Motor neuron (in vitro differentiated cells): ENCODE results near the gene CNTNAP1. TPM values are rescaled to one million over a fixed set of nuclear protein-coding genes. Genes with fewer than 3 reads are reported as not detected.

ENCODE experiments used
- ATAC-seq, 8 experiments: fragments of 200-7000 bp; cut with Tn5 transposase; replicated peaks in 6 of 8; 2 replicates each; pipeline ENCODE4 v1.8.0; 2021; ENCODE audit warnings: mild to moderate bottlenecking in 8 of 8, moderate library complexity in 8 of 8
- H3K27ac ChIP-seq, 2 donors: fragments of 250-450 bp; sonication (Bioruptor Pico); 2 replicates each; pipeline ENCODE4 v1.9.0; 2021; ENCODE audit warnings: antibody characterized with exemption in 2 of 2, mild to moderate bottlenecking in 2 of 2, moderate library complexity in 1 of 2
- H3K4me1 ChIP-seq, 2 donors: fragments of 250-450 bp; sonication (Bioruptor Pico); replicated peaks in 1 of 2; 2 replicates each; pipeline ENCODE4 v1.6.1; 2021; ENCODE audit warnings: antibody characterized with exemption in 2 of 2, mild to moderate bottlenecking in 2 of 2, moderate library complexity in 1 of 2
- H3K4me3 ChIP-seq, 5 donors: fragments of 250-450 bp; sonication (Bioruptor Pico); 2 replicates each; pipeline ENCODE4 v1.9.0; 2021; ENCODE audit warnings: antibody characterized with exemption in 5 of 5, mild to moderate bottlenecking in 5 of 5, moderate library complexity in 4 of 5
- WGBS, 10 experiments: fragments of 450-650 bp; shearing (Covaris generic); methylation state at CpG; one replicate each; pipeline ENCODE4 v1.0.0; 2022; 5-methylcytosine and 5-hydroxymethylcytosine counted together
- in situ Hi-C, 9 experiments: fragments of 400-800 bp; cut with MboI; loops; one replicate each; pipeline ENCODE4 v1.15.0; 2021; ENCODE audit warnings: low sequenced_read_pairs in 9 of 9, low pct_unique_long_range_greater_than_20kb in 2 of 9; ENCODE audit not compliant: unreplicated experiment in 9 of 9
- total RNA-seq, 8 experiments: library from RNA; unstranded; fragments of 300-600 nt; gene quantifications; 2 replicates each; pipeline versions ENCODE4 v1.2.3 to v1.2.4, GENCODE V29; 2022

The CNTNAP1 gene
- total RNA-seq, 8 experiments from 2014 or later, result 2.4 to 33.9 (median 14.1) TPM

- peak overlapping the region; percentile 76 to 88 for H3K27ac ChIP-seq
- ATAC-seq, result peak in 1 of 8 experiments; percentile 2
- in situ Hi-C loops, result no loop called here
- H3K4me1 ChIP-seq, result peaks cover 24 to 34% of the 10 kb centered on the region in 2 donors
- H3K4me3 ChIP-seq, result peak overlapping the region; percentile 76 to 97 (median 85)
- 0 to 13% methylated on average over 1 to 6 of the region's 25 CpGs; no CpG with 5 or more reads in 8 of the 10 experiments for WGBS, 10 experiments
Observed at GRCh38 chr17:42683407-42684034, 1.2 kb downstream of the CNTNAP1 start.

GRCh38 chr17:42684929-42685556, 2.7 kb downstream of the CNTNAP1 start:
- no peak overlapping the region for H3K4me3 ChIP-seq
- peaks cover 17 to 22% of the 10 kb centered on the region in 2 donors for H3K4me1 ChIP-seq
- in situ Hi-C loops, result no loop called here
- ATAC-seq, result no peak
- 80 to 100% (median 94%) methylated on average over 1 to 17 of the region's 50 CpGs; no CpG with 5 or more reads in 3 of the 10 experiments for WGBS, 10 experiments
- no peak overlapping the region for H3K27ac ChIP-seq

DNA sequence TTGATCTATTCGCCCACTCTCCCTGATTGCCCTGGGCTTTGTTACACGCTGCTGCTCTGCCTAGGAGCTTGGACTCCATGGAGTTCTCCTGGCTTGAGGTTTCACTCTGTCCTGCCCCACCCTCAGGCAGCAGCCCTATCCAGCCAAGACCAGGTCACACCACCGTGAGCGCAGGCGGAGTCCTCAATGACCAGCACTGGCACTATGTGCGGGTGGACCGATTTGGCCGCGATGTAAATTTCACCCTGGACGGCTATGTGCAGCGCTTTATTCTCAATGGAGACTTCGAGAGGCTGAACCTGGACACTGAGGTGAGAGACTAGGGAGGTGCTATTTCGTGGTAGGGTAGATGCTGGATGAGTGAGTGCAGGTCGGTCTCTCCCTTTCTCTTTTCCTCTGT, 3.5 kb downstream of the CNTNAP1 start:
- in situ Hi-C loops, result no loop called here

GRCh38 chr17:42686520-42687128, 4.3 kb downstream of the CNTNAP1 start:
- in situ Hi-C loops, result no loop called here
- H3K4me1 ChIP-seq, result peaks cover 10 to 11% of the 10 kb centered on the region in 2 donors
- no peak for ATAC-seq
- no peak overlapping the region for H3K27ac ChIP-seq
- no peak overlapping the region for H3K4me3 ChIP-seq
- 83 to 100% (median 96%) methylated on average over 2 to 24 of the region's 32 CpGs; no CpG with 5 or more reads in 1 of the 10 experiments for WGBS, 10 experiments

More for the DNA sequence above, 3.5 kb downstream of the CNTNAP1 start:
- Histone ChIP-seq H3K27ac (no peak overlapping the region), H3K4me3 (no peak overlapping the region), H3K4me1 (peaks cover 10 to 14% of the 10 kb centered on the region in 2 donors)
- 95 to 100% (median 97%) methylated on average over 2 to 9 of the region's 14 CpGs; no CpG with 5 or more reads in 4 of the 10 experiments for WGBS, 10 experiments
- ATAC-seq, result no peak

DNA sequence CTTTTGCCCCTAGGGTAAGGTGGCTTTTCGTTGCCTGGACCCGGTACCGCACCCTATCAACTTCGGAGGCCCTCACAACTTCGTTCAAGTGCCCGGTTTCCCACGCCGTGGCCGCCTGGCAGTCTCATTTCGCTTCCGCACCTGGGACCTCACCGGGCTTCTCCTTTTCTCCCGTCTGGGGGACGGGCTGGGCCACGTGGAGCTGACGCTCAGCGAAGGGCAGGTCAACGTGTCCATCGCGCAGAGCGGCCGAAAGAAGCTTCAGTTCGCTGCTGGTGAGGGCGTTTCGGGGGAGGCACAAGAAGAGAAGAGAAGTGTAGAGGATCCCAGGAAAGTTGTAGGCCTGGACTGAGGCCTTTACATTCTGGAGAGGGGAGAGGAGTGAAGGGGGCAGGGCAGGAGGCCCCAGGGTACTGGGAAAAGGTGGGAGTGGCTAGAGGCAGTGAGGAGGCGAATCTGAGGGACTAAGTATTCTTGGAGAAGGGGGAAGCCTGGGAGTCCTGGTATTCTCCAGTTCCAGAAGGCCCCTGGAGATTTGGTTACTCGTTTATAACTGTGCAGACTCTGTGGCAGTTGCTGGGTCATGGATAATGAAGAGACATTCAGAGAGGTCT, 5.5 kb downstream of the CNTNAP1 start:
- ATAC-seq, result no peak
- in situ Hi-C loops, result no loop called here
- WGBS, 10 experiments, result 69 to 88% (median 83%) methylated on average over 1 to 13 of the region's 27 CpGs; no CpG with 5 or more reads in 5 of the 10 experiments
- H3K27ac ChIP-seq, result no peak overlapping the region
- H3K4me3 ChIP-seq, result no peak overlapping the region
- H3K4me1 ChIP-seq, result peaks cover 7 to 8% of the 10 kb centered on the region in 2 donors

GRCh38 chr17:42690596-42690995, 8.3 kb downstream of the CNTNAP1 start:
- in situ Hi-C loops, result no loop called here
- Histone ChIP-seq H3K4me3 (no peak overlapping the region), H3K4me1 (no peaks in the 10 kb centered on the region), H3K27ac (no peak overlapping the region)
- no peak for ATAC-seq
- WGBS, 10 experiments, result 20 to 92% (median 83%) methylated on average over 1 to 7 of the region's 10 CpGs; no CpG with 5 or more reads in 5 of the 10 experiments

- no peak for ATAC-seq
- 85 to 100% methylated on average over 3 to 5 of the region's 12 CpGs; no CpG with 5 or more reads in 8 of the 10 experiments for WGBS, 10 experiments
- Histone ChIP-seq H3K4me3 (no peak overlapping the region), H3K27ac (no peak overlapping the region), H3K4me1 (no peaks in the 10 kb centered on the region)
- in situ Hi-C loops, result no loop called here
Observed at GRCh38 chr17:42691021-42691545, 8.8 kb downstream of the CNTNAP1 start.

DNA sequence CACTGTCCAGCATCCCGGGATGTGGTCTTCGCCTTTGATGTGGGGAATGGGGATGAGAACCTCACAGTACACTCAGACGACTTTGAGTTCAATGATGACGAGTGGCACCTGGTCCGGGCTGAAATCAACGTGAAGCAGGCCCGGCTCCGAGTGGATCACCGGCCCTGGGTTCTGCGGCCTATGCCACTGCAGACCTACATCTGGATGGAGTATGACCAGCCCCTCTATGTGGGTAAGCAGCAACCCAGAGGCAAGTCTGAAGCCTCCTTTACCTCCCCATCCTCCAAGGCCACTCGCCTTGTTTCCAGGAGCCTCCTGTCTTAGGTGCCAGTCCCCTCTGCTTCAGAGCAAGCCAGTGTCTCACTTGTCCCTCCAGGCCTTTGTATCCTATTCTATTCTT, 10.2 kb downstream of the CNTNAP1 start:
- no peak overlapping the region for H3K4me3 ChIP-seq
- H3K4me1 ChIP-seq, result no peaks in the 10 kb centered on the region
- no peak for ATAC-seq
- WGBS, 10 experiments, result 66 to 96% (median 89%) methylated on average over 3 to 11 of the region's 11 CpGs; no CpG with 5 or more reads in 3 of the 10 experiments
- no peak overlapping the region for H3K27ac ChIP-seq
- in situ Hi-C loops, result no loop called here

DNA sequence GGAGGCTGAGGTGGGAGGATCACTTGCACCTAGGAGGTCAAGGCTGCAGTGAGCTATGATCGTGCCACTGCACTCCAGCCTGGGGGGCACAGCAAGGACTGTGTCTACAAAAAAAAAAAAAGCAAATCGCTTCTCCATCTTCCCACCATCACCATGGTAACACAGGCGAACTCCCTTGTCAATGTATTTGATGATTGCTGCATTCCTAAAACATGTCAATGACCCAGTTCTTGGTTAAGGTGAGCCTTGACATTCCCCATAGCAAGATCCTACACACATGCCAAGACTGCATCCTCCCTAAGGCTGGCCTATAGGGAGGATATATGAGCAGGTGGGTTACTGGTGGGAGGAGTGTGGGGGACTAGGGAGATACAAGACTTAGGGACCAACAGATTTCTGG, 12.2 kb downstream of the CNTNAP1 start:
- no peak for ATAC-seq
- in situ Hi-C loops, result no loop called here
- WGBS, 10 experiments, result 57 to 100% (median 96%) methylated on average over 1 to 2 of the region's 3 CpGs; no CpG with 5 or more reads in 6 of the 10 experiments

GRCh38 chr17:42695500-42695899, 13.2 kb downstream of the CNTNAP1 start:
- in situ Hi-C loops, result no loop called here
- ATAC-seq, result peak in 2 of 8 experiments; percentile 6 to 11
- 94 to 100% (median 97%) methylated on average over 1 to 10 of the region's 20 CpGs; no CpG with 5 or more reads in 6 of the 10 experiments for WGBS, 10 experiments
- peaks cover 3 to 6% of the 10 kb centered on the region in 2 donors for H3K4me1 ChIP-seq
- no peak overlapping the region for H3K4me3 ChIP-seq
- H3K27ac ChIP-seq, result no peak overlapping the region

More for the DNA sequence above, 12.2 kb downstream of the CNTNAP1 start:
- H3K4me3 ChIP-seq, result no peak overlapping the region
- H3K4me1 ChIP-seq, result peaks cover 3 to 6% of the 10 kb centered on the region in 2 donors
- no peak overlapping the region for H3K27ac ChIP-seq

DNA sequence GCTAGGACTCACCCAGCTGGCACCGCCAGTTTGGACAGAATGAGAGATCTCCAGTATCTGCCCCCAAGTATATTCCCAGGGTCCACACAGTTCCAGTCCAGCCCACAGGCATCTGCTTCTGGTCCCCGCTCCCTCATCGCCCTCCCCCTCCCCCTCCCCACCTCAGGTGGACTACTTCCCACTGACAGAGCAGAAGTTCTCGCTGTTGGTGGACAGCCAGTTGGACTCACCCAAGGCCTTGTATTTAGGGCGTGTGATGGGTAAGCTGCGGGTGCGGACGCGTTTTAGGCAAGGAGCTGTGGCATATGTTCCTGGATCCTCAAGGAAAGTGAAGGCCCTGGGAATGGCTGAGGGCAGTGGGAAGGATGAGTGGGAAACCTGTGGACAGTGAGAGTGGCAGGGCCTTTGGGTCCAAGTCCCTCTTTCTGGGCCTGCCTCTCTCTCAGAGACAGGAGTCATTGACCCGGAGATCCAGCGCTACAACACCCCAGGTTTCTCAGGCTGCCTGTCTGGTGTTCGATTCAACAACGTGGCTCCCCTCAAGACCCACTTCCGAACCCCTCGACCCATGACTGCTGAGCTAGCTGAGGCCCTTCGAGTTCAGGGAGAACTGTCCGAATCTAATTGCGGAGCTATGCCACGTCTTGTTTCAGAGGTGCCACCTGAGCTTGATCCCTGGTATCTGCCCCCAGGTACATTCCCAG, 14.9 kb downstream of the CNTNAP1 start:
- in situ Hi-C loops, result no loop called here
- peaks cover 3 to 6% of the 10 kb centered on the region in 2 donors for H3K4me1 ChIP-seq
- WGBS, 10 experiments, result 80 to 100% (median 92%) methylated on average over 1 to 12 of the region's 19 CpGs; no CpG with 5 or more reads in 2 of the 10 experiments
- no peak overlapping the region for H3K27ac ChIP-seq
- H3K4me3 ChIP-seq, result no peak overlapping the region
- ATAC-seq, result no peak

DNA sequence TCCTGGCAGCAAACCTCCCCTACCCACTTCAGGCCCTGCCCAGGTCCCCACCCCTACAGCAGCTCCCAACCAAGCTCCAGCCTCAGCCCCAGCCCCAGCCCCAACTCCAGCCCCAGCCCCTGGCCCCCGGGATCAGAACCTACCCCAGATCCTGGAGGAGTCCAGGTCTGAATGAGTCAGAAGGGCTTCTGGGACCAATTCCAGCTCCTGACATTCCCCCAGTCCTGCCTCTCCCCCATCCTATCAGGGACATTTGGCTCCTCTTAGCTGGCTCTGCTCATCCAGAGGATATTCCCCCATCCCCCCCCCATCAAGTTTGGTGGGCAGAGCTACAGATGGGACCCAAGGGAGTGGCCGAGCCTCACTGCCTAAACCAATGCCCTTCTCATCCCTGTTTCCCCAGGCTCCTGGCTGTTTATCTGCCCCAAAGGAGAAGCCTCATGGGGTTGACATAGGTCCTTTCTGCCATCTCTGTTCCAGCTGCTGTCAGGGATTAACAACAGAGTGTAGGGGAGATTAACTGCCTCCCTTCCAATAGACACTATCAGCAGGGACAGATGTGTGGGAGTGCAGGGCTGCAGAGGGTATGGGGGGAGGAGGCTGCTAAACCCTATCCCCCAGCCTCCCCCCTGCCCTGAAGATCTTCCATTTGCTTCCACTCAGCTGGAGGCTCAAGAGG, 16.5 kb downstream of the CNTNAP1 start:
- Histone ChIP-seq H3K4me3 (no peak overlapping the region), H3K27ac (peak overlapping the region; percentile 34 to 44), H3K4me1 (peaks cover 3 to 6% of the 10 kb centered on the region in 2 donors)
- WGBS, 10 experiments, result no CpG with 5 or more reads among the region's 2 CpGs
- peak in 5 of 8 experiments; percentile 13 to 49 (median 48) for ATAC-seq
- in situ Hi-C loops, result no loop called here
